ENCODE results near the gene AOAH.

Gene AOAH

GRCh38 chr7:36670585-36671431, 53.5 kb downstream of the AOAH start:
- H3K27ac Mint-ChIP-seq: peak overlapping the region; percentile 22
- H3K4me1 Mint-ChIP-seq (ENCODE audit: low read depth): peaks cover 46% of the 10 kb centered on the region
- H3K9me3 Mint-ChIP-seq: peaks cover 6% of the 10 kb centered on the region
- H3K4me3 Mint-ChIP-seq: no peak overlapping the region
- DNase-seq (ENCODE audit: low spot score): peak; percentile 53
- no peaks in the 10 kb centered on the region for H3K27me3 Mint-ChIP-seq (ENCODE audit: low read depth)
- peaks cover 59% of the 10 kb centered on the region for H3K36me3 Mint-ChIP-seq (ENCODE audit: low read depth)

DNA sequence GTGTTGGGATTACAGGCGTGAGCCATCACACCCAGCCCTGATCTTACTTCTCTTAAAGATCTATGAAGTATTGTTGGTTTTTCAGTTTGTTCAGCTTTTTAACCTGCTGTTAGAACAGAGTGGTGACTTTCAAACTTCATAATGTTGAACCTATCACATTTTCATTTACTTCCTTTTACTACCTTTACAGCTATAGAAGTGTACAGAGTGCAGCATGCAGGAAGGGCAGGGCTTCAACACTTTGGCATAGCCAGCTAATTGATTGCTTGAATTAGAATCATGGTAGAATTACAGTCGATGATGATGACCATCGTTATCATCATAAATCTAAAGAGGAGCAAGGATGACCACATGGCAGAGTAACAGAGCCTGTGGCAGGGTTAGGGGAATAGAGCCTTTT, 55.5 kb downstream of the AOAH start:
- Mint-ChIP-seq H3K4me1 (ENCODE audit: low read depth) (peaks cover 43% of the 10 kb centered on the region), H3K27me3 (ENCODE audit: low read depth) (no peaks in the 10 kb centered on the region), H3K9me3 (peaks cover 23% of the 10 kb centered on the region), H3K36me3 (ENCODE audit: low read depth) (peaks cover 66% of the 10 kb centered on the region), H3K27ac (peak overlapping the region; percentile 70), H3K4me3 (peak overlapping the region; percentile 31)
- DNase-seq (ENCODE audit: low spot score): no peak

DNA sequence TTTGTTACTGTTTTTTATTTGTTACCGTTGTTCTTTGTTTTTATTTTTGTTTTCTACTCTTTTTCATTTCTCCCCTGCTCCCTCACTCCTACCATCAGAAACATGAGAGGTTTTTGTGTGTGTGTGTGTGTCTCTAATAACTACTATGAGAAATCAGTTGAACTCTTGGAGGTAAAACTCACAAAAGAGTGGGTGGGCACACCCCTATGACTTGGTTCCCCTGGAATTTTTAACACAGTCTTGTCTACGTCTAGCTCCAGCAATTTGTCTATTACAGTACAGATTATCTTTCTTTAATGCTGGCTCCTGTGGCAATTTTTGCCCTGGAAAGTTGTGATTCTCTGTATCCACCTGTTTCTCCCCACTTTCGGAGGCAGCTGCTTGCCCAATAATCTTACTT, 56.2 kb downstream of the AOAH start:
- peaks cover 64% of the 10 kb centered on the region for H3K36me3 Mint-ChIP-seq (ENCODE audit: low read depth)
- DNase-seq (ENCODE audit: low spot score): no peak
- H3K9me3 Mint-ChIP-seq: peaks cover 23% of the 10 kb centered on the region
- no peak overlapping the region for H3K4me3 Mint-ChIP-seq
- H3K4me1 Mint-ChIP-seq (ENCODE audit: low read depth): peaks cover 43% of the 10 kb centered on the region
- no peaks in the 10 kb centered on the region for H3K27me3 Mint-ChIP-seq (ENCODE audit: low read depth)
- H3K27ac Mint-ChIP-seq: no peak overlapping the region

GRCh38 chr7:36667007-36667745, 57.1 kb downstream of the AOAH start:
- Mint-ChIP-seq H3K36me3 (ENCODE audit: low read depth) (peaks cover 60% of the 10 kb centered on the region), H3K9me3 (peaks cover 23% of the 10 kb centered on the region), H3K27ac (peak overlapping the region; percentile 42), H3K27me3 (ENCODE audit: low read depth) (no peaks in the 10 kb centered on the region), H3K4me3 (no peak overlapping the region), H3K4me1 (ENCODE audit: low read depth) (peaks cover 41% of the 10 kb centered on the region)
- DNase-seq (ENCODE audit: low spot score): no peak

DNA sequence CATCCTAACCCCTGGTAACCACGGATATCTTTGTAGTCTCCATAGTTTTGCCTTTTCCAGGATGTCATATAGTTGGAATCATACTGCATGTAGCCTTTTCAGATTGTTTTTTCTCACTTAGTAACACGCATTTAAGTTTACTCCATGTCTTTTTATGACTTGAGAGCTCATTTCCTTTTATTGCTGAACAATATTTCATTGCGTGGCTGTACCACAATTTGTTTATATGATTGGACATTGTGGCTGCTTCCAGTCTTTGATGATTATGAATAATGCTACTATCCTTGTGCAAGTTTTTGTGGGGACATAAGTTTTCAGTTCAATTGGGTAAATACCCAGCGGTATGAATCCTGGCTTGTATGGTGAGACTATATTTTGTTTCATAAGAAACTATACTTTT, 60.8 kb downstream of the AOAH start:
- Mint-ChIP-seq H3K36me3 (ENCODE audit: low read depth) (peaks cover 36% of the 10 kb centered on the region), H3K4me3 (no peak overlapping the region), H3K27me3 (ENCODE audit: low read depth) (no peaks in the 10 kb centered on the region), H3K27ac (no peak overlapping the region), H3K9me3 (peaks cover 23% of the 10 kb centered on the region), H3K4me1 (ENCODE audit: low read depth) (peaks cover 21% of the 10 kb centered on the region)
- no peak for DNase-seq (ENCODE audit: low spot score)

DNA sequence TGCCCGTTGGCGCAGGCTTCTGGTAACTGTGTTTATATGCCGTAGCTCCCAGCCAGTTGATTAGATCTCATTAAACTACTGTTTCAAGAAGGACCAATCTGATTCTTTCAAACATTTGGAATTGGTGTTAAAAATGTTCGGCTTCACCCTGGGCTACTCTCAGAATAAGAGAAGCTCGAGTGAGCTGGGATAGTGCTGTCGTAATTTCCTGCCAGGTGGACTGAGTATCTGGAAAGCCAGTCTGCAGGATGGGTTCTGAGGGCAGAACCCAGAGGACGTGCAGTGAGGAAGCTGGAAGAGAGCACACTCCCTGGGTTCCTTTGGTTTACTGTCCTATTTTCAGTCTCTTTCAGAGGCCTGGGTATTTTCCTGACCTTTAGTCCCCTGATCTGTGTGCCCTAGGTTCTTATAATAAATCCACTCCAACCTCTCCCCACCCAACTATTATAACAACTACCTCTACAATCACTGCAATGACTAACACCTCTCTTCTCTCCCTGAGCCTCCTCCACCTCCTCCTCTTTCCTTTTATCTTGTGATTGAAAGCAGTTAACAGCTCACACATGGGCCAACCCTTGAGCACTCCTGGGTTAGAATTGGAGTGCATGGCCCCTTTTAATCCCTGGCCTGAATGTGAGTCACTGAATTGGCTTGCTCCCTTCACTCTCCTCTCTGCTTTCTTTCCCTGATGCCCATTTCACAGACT, 63.0 kb downstream of the AOAH start:
- no peak overlapping the region for H3K27ac Mint-ChIP-seq
- no peak overlapping the region for H3K4me3 Mint-ChIP-seq
- H3K9me3 Mint-ChIP-seq: peaks cover 18% of the 10 kb centered on the region

DNA sequence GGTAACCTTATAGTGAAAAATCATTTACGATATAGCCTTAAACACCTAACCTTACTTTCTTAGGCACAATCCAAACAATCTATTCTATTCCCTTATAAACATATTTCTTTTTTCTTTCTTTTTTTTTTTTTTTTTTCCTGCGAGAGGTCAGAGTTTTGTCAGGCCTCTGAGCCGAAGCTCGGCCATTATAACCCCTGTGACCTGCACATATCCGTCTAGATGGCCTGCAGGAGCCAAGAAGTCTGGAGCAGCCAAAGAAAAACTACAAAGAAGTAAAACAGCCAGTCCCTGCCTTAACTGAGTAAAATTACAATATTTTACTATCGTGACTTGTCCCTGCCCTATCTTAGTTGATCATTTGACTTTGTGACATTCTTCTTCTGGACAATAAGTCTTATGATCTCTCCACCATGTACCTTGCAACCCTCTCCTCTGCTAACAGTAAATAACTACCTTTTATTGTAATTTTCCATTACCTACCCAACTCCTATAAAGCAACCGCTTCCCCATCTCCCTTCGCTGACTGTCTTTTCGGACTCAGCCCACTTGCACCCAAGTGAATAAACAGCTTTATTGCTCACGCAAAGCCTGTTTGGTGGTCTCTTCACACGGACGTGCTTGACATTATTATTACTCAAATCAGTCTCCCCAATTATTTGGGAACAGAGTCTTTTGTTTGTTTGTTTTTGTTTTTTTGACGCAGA, 64.5 kb downstream of the AOAH start:
- Mint-ChIP-seq H3K36me3 (ENCODE audit: low read depth) (peaks cover 30% of the 10 kb centered on the region), H3K9me3 (peaks cover 6% of the 10 kb centered on the region), H3K27ac (no peak overlapping the region), H3K4me1 (ENCODE audit: low read depth) (peaks cover 10% of the 10 kb centered on the region), H3K4me3 (no peak overlapping the region), H3K27me3 (ENCODE audit: low read depth) (no peaks in the 10 kb centered on the region)
- DNase-seq (ENCODE audit: low spot score): no peak

More for the DNA sequence above, 63.0 kb downstream of the AOAH start:
- no peak for DNase-seq (ENCODE audit: low spot score)
- Mint-ChIP-seq H3K27me3 (ENCODE audit: low read depth) (no peaks in the 10 kb centered on the region), H3K36me3 (ENCODE audit: low read depth) (peaks cover 29% of the 10 kb centered on the region), H3K4me1 (ENCODE audit: low read depth) (peaks cover 11% of the 10 kb centered on the region)

DNA sequence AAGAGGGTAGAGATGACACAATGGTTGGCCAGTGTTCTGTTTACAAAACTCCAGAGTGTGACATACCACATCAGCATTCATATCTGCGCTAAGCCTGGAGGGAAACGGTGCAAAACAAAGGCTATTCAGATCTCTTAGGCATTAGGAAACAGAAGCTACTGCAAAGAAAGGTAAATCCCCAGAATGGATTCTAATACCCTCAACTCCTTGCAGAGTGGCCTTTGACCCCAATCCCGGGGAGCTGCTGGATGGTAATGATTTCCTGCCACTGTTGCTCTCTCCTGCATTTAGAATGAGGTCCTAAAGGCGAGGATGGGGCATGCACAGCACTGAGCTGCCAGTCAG, 65.2 kb downstream of the AOAH start:
- no peak for DNase-seq (ENCODE audit: low spot score)
- Mint-ChIP-seq H3K4me1 (ENCODE audit: low read depth) (peaks cover 12% of the 10 kb centered on the region), H3K27me3 (ENCODE audit: low read depth) (no peaks in the 10 kb centered on the region), H3K4me3 (no peak overlapping the region), H3K9me3 (no peaks in the 10 kb centered on the region), H3K36me3 (ENCODE audit: low read depth) (peaks cover 27% of the 10 kb centered on the region), H3K27ac (no peak overlapping the region)

DNA sequence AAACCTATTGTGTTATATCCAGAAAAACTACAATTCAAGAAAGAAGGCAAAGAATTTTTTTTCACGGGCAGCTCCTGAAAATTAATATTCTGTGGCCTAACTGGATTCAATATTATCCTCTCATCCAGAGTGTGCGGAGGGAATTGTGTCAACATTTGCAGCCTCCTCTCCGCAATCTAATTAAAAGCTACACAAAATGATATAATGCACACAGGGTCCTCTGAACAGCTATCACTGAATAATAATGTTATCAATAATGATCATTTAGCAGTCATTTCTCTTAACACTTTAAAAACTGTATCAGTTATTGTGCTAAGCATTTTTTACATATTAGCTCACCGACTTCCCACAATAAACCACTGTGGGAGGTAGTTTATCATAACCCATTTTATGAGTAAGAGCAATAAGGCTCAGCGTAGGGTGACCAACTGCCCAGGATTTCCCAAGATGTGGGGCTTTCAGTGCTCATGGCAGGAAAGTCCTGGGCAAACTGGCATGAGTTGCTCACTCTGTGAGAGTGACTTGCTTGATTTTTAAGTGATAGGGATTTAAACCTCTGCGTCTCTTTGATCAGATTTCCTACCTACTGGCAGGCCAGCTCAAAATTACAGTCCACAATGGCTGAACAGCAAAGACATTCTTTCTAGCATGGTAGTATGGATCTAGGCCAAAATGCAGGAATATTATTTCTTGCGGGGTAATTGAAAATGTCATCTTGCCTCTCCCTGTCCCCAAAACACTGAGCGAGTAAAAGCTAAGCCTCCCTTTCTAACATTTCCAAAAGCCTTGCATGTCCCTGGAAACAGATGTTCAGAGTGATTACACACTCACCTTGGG, 65.7 kb downstream of the AOAH start:
- Mint-ChIP-seq H3K9me3 (no peaks in the 10 kb centered on the region), H3K4me1 (ENCODE audit: low read depth) (peaks cover 14% of the 10 kb centered on the region), H3K36me3 (ENCODE audit: low read depth) (peaks cover 26% of the 10 kb centered on the region), H3K4me3 (no peak overlapping the region), H3K27ac (no peak overlapping the region), H3K27me3 (ENCODE audit: low read depth) (no peaks in the 10 kb centered on the region)
- no peak for DNase-seq (ENCODE audit: low spot score)

DNA sequence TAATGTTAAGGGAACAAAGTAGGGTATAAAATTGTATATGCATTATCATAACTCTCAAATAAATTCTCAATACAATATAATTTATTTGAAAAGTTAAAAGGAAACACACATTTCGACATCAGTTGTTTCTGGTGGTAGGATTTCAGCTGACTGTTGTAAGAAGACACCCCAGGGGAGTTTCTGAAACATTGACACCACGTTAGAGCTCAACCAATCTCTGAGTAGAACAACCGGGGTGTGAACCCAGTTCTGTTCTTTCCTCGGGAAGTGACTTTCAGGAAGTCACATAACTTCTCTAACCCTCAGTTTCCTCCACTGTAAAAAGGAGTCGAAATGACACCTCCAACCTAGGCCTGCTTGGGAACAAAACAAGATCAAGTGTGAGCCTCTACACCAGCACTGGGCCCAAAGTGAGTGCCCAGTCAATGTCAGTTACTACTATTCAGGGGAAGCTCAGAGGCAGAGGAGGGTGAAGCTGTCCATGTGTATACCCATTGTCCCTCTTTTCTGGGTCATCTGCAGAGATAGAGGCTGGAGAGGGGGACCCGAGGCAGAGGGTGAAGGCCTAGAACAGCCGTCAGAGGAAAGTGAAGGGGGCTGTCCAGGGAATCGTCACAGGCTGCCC, 67.1 kb downstream of the AOAH start:
- Mint-ChIP-seq H3K9me3 (no peaks in the 10 kb centered on the region), H3K4me3 (no peak overlapping the region), H3K4me1 (ENCODE audit: low read depth) (peaks cover 14% of the 10 kb centered on the region), H3K36me3 (ENCODE audit: low read depth) (peaks cover 28% of the 10 kb centered on the region), H3K27me3 (ENCODE audit: low read depth) (no peaks in the 10 kb centered on the region), H3K27ac (peak overlapping the region; percentile 17)
- DNase-seq (ENCODE audit: low spot score): no peak

DNA sequence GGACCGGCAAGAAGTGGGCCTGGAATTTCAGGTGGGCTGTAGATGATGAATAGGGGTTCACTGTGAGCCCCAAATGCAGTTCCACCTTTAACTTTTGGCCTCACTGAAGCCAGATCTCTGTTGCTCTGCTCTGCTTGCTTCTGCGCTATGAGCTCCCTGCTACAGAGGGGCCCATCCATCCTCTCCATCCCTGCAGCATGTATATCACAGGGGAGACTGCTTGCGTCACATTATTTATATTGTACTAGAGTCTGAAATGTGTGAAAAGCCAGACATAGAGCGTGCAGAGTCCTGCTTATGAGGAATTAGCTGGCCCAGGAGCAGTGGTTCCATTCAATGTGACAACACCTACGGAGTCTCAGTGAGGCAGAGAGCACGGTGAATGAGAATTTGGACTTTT, 69.9 kb downstream of the AOAH start:
- H3K36me3 Mint-ChIP-seq (ENCODE audit: low read depth): peaks cover 46% of the 10 kb centered on the region
- H3K9me3 Mint-ChIP-seq: no peaks in the 10 kb centered on the region
- no peak overlapping the region for H3K27ac Mint-ChIP-seq
- no peak for DNase-seq (ENCODE audit: low spot score)
- H3K27me3 Mint-ChIP-seq (ENCODE audit: low read depth): no peaks in the 10 kb centered on the region
- peaks cover 18% of the 10 kb centered on the region for H3K4me1 Mint-ChIP-seq (ENCODE audit: low read depth)
- no peak overlapping the region for H3K4me3 Mint-ChIP-seq

GRCh38 chr7:36653663-36654355, 70.5 kb downstream of the AOAH start:
- H3K27ac Mint-ChIP-seq: no peak overlapping the region
- H3K4me1 Mint-ChIP-seq (ENCODE audit: low read depth): peaks cover 18% of the 10 kb centered on the region
- no peaks in the 10 kb centered on the region for H3K9me3 Mint-ChIP-seq
- no peaks in the 10 kb centered on the region for H3K27me3 Mint-ChIP-seq (ENCODE audit: low read depth)
- peaks cover 49% of the 10 kb centered on the region for H3K36me3 Mint-ChIP-seq (ENCODE audit: low read depth)
- H3K4me3 Mint-ChIP-seq: no peak overlapping the region
- no peak for DNase-seq (ENCODE audit: low spot score)

Data from T-helper 2 cell treated with Interferon-gamma antibody and Interleukin-4, amounts not matched to agents 5 μg/mL and 100 μg/mL, for 36 hours (primary cell).